NCI-H510A treated with DMSO at 0.1 percent for 48 hours (cell line): Measurements from ENCODE around the gene CDH16.
A peak's percentile ranks its signal among the peaks of the same experiment; 100 is the strongest.
"Not testable (repeated sequence)": the region's sequence is repeated elsewhere in the genome, so short reads cannot be mapped to it uniquely, and the experiment has no call there.

ENCODE experiments used
- DNase-seq: peaks from one replicate; lab custom pipeline; 2025; lab: John Stamatoyannopoulos, UW

CDH16 gene

GRCh38 chr16:66918803-66919568, at the start of gene CDH16:
CDH16 (minus strand) TSS chr16:66918885; CDS start chr16:66918065, 820 bp downstream.
- DNase-seq: no peak

GRCh38 chr16:66964049-66964448, 45.4 kb upstream of the CDH16 start:
- DNase-seq: no peak

GRCh38 chr16:66961914-66962313, 43.2 kb upstream of the CDH16 start:
- no peak for DNase-seq

GRCh38 chr16:66961065-66961744, 42.5 kb upstream of the CDH16 start, which contains the start of gene CES3:
CES3 (plus strand) TSS chr16:66961266; CDS start chr16:66961308, 42 bp downstream.
- peak; percentile 74 for DNase-seq

GRCh38 chr16:66960270-66960669, 41.6 kb upstream of the CDH16 start:
- no peak for DNase-seq

- no peak for DNase-seq
These were observed 41.0 kb upstream of the CDH16 start for GRCh38 chr16:66959704-66960161.

- DNase-seq: no peak
These were observed 40.4 kb upstream of the CDH16 start for GRCh38 chr16:66958857-66959703.

- DNase-seq: not testable (repeated sequence)
These were observed 37.4 kb upstream of the CDH16 start for GRCh38 chr16:66956154-66956457.

- not testable (repeated sequence) for DNase-seq
These were observed 36.9 kb upstream of the CDH16 start for GRCh38 chr16:66955363-66956153.

- peak; percentile 56 for DNase-seq
These were observed 35.5 kb upstream of the CDH16 start for GRCh38 chr16:66954097-66954659.

GRCh38 chr16:66953462-66954096, 34.9 kb upstream of the CDH16 start:
- DNase-seq: no peak

GRCh38 chr16:66952430-66953110, 33.9 kb upstream of the CDH16 start:
- DNase-seq: no peak

GRCh38 chr16:66950971-66951790, 32.5 kb upstream of the CDH16 start:
- no peak for DNase-seq

- no peak for DNase-seq
These were observed 31.8 kb upstream of the CDH16 start for GRCh38 chr16:66950437-66950836.

GRCh38 chr16:66949472-66949871, 30.8 kb upstream of the CDH16 start:
- DNase-seq: no peak

- DNase-seq: no peak
These were observed 30.1 kb upstream of the CDH16 start for GRCh38 chr16:66948837-66949225.

- DNase-seq: no peak
These were observed 29.6 kb upstream of the CDH16 start for GRCh38 chr16:66948134-66948836.

- DNase-seq: peak; percentile 65
These were observed 28.8 kb upstream of the CDH16 start for GRCh38 chr16:66947302-66948065.
